Measurements from ENCODE around the gene GEMIN4.
"Not testable (repeated sequence)": the region's sequence is repeated elsewhere in the genome, so short reads cannot be mapped to it uniquely, and the experiment has no call there.

Gene GEMIN4

DNA sequence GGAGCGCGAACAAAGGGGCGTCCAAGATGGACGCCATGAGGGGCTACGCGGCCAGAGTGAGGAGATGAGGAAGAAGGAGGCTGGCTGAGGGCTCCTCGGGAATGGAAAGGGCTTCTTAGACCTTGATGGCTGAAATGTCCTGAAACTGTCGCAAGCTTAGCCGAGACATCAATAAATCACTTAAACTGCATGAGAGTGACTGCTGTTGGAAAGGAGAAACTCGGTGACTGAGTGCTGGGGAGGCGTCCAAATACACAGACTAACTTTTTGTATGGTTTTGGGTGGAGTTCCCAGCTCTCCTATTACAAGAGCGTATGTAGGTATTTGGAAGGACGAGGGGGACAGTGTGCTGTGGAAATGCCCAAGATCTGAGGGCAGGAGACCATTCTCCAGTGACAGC, 1.4 kb upstream of the GEMIN4 start:
- no peak overlapping the region for H3K4me3 ChIP-seq (ENCODE audit: low read depth, low read length)
- TF ChIP-seq, protein P1, sequence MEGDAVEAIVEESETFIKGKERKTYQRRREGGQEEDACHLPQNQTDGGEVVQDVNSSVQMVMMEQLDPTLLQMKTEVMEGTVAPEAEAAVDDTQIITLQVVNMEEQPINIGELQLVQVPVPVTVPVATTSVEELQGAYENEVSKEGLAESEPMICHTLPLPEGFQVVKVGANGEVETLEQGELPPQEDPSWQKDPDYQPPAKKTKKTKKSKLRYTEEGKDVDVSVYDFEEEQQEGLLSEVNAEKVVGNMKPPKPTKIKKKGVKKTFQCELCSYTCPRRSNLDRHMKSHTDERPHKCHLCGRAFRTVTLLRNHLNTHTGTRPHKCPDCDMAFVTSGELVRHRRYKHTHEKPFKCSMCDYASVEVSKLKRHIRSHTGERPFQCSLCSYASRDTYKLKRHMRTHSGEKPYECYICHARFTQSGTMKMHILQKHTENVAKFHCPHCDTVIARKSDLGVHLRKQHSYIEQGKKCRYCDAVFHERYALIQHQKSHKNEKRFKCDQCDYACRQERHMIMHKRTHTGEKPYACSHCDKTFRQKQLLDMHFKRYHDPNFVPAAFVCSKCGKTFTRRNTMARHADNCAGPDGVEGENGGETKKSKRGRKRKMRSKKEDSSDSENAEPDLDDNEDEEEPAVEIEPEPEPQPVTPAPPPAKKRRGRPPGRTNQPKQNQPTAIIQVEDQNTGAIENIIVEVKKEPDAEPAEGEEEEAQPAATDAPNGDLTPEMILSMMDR (IDR thresholded peaks at IDR 0.05; ENCODE audit: low read depth, low read length, missing control alignments): no peak
- DNase-seq (ENCODE audit: low read depth): no peak

DNA sequence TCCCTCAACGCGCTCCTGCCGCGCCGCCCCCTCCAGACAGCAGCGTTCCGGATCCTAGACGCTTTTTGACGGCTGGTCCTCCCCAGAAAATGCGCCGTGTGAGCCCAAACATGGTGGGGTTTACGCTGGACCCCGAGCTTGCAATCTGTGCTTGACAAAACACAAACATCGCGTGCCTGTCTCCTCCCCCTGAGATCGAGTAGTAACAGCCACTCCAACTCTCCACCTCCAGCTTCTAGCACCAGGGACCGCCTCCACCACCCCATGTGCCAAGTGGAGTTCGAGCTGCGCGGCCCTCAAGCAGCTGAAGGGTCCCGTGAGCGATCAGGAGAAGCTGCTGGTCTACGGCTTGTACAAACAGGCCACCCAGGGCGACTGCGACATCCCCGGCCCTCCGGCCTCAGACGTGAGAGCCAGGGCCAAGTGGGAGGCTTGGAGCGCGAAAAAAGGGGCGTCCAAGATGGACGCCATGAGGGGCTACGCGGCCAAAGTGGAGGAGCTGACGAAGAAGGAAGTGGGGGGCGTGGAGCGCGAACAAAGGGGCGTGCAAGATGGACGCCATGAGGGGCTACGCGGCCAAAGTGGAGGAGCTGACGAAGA, 656 bp upstream of the GEMIN4 start:
- TF ChIP-seq, protein P1 (IDR thresholded peaks at IDR 0.05; ENCODE audit: low read depth, low read length, missing control alignments): no peak
- no peak for DNase-seq (ENCODE audit: low read depth)
- H3K4me3 ChIP-seq (ENCODE audit: low read depth, low read length): peak overlapping the region; percentile 91

DNA sequence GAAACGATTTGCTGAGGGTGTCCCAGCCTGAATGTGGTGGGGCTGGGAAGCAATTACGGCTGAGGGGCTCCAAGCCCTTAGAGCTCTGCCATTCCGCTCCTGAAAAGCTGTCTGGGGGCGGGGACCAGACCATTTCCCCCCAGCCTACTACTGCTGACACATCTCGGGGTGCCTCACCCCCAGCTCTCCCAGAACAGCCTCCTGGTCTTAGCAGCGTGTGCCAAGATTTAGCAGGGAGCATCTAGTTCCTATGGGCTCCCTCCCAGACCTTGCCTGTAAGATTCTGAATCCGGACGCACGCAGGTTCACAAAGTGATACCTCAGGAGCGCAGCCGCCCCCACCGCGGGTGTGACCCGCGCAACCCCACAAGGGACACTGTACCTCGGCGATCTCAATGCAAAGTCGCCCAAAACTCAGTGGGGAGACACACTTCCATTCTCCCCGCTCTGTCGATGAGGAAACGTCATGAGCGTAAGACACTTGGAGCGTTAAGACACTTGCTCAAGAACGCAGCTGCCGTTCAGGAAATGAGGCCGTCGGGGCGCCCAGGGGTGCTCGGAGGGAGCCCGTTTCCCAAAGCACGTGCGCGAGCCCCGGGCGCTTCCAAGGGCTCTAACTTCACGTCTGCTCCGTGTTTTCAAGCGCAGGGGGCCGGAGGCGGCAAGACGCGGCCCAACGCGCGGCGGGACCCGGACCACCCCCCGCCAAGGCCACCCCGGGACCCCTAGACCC, 629 bp downstream of the GEMIN4 start:
- TF ChIP-seq, protein P1 (IDR thresholded peaks at IDR 0.05; ENCODE audit: low read depth, low read length, missing control alignments): no peak
- DNase-seq (ENCODE audit: low read depth): no peak
- peak overlapping the region; percentile 91 for H3K4me3 ChIP-seq (ENCODE audit: low read depth, low read length)

DNA sequence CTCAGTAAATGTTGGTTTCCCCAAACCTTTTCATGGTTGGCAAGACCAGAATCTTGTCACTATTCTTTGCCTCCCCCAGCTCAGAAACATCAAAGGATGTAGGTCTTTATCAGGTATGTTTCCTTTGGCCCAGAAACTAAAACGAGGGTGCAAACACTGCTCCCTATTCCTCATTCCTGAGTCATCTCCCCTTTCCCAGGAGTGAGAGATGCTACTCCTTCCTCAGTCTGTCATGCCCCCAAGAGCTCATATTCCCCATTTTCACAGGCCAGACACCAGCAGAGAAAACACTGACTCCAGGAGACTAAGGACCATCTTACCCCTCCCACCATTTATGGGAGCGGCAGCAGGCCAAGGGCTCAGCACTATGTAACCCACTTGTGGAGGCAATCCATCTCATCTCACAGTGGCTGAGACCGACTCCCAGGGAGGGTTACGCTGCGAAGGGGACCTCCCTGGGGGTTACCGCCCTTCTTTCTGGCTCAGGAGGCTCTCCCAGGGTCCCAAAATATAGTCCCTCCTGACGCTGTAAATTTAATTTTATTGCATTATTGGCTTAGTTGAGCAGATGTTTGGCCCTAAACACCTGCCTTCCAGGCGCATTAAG, 1.5 kb downstream of the GEMIN4 start:
- TF ChIP-seq, protein P1 (IDR thresholded peaks at IDR 0.05; ENCODE audit: low read depth, low read length, missing control alignments): no peak
- no peak for DNase-seq (ENCODE audit: low read depth)
- H3K4me3 ChIP-seq (ENCODE audit: low read depth, low read length): peak overlapping the region; percentile 91

DNA sequence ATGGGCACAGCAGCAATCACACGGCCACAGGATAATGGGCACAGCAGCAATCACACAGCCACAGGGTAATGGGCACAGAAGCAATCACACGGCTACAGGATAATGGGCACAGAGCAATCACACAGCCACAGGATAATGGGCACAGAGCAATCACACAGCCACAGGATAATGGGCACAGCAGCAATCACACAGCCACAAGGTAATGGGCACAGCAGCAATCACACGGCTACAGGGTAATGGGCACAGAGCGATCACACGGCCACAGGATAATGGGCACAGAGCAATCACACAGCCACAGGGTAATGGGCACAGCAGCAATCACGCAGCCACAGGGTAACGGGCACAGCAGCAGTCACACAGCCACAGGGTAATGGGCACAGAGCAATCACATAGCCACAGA, 2.7 kb downstream of the GEMIN4 start:
- DNase-seq (ENCODE audit: low read depth); H3K4me3 ChIP-seq (ENCODE audit: low read depth, low read length): not testable (repeated sequence)

DNA sequence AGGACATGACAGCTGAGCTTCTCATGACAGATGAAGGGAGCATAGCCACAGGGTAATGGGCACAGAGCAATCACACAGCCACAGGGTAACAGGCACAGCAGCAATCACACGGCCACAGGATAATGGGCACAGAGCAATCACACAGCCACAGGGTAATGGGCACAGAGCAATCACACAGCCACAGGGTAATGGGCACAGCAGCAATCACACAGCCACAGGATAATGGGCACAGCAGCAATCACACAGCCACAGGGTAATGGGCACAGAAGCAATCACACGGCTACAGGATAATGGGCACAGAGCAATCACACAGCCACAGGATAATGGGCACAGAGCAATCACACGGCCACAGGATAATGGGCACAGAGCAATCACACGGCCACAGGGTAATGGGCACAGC, 3.5 kb downstream of the GEMIN4 start:
- not testable (repeated sequence) for DNase-seq (ENCODE audit: low read depth); H3K4me3 ChIP-seq (ENCODE audit: low read depth, low read length)

DNA sequence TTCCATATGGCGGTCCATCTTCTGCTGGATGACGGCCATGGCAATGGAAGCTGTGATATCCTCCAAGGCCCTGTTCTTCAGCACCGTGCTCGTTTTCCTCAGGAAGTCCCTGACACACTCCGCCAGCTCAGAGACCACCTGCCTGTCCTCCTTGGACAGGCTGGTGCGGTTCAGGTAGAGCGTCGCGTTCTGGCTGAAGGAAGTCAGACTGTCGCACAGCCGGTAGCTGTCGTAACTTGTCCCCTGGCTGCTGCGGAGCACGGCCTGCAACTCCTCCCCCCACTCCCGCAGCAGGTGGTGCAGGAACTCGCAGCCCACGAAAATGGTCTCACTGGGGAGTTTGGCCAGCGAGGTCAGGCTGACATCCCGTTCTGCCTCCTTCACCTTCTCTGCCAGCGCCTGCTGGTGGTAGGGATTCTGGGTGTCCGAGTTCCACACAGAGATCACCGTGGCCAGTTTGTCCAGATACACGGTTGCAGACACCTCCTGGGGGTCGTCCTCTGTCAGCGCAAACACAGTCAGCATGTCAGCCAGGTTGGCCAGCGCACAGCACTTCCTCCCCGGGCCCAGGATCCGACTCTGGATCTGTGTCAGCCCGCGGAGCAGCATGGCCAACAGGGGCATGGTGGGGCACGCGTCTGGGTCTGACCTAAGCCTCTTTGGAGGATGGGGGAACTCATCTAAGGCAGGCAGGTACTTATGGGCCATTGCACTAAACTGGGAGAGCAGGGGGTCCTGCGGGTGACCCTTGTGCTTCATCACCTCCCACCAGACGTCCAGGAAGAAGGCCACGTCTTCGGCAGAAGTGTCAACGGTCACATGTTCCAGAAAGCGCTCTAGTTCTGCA, 5.1 kb downstream of the GEMIN4 start:
- no peak overlapping the region for H3K4me3 ChIP-seq (ENCODE audit: low read depth, low read length)
- no peak for DNase-seq (ENCODE audit: low read depth)
- TF ChIP-seq, protein P1 (IDR thresholded peaks at IDR 0.05; ENCODE audit: low read depth, low read length, missing control alignments): no peak
